ENCODE data around the gene KIAA1755.
"Not testable (repeated sequence)": the region's sequence is repeated elsewhere in the genome, so short reads cannot be mapped to it uniquely, and the experiment has no call there.

KIAA1755 gene

DNA sequence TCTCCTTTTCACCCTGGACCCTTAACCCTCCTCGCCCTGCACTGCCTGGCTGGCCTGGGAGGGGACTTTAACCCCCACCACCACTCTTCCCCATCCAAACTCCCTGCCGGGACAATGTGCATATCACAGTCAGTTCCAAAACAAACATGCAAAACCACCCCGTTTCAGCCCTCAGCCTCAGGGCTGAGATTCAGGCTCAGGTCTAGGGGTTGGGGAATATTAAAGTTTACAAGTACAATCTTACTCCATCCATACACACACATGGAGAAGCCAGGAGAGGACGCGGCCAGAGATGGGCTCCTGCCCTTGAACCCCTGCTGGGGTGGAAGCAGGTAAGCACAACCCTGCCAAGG, 534 bp downstream of the KIAA1755 start:
- DNase-seq (ENCODE audit: low spot score) = no peak

DNA sequence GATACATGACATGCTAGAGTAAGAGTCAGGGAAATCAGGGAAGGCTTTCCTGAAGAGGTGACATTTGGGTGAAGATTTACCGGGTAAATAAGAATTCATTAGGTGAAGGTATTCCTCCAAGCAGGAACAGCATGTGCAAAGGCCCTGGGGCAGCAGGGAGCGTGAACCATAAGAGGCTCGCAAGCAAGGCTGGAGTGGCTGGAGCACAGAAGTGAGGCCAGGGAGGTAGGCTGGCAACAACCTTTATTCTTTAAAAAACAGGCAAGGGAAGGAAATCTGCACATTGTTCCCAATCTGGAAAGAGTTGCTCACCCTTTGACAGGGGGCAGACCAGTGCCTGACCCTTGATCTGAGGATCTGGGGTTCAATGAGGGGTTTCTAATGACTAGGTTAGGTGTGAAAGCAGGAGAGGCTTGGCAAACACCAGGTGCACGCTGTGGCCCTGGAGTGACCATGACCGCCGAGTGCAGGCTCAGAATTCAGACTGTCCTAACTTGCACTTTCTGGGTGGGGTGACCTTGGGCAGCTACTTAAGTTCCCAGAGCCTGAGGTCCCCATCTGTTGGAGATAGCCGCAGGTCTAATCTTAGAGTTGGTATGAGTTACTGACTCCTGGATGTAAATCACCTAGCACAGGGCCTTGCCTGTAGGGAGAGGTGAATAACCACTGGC, 1.9 kb downstream of the KIAA1755 start:
- DNase-seq (ENCODE audit: low spot score) = no peak

DNA sequence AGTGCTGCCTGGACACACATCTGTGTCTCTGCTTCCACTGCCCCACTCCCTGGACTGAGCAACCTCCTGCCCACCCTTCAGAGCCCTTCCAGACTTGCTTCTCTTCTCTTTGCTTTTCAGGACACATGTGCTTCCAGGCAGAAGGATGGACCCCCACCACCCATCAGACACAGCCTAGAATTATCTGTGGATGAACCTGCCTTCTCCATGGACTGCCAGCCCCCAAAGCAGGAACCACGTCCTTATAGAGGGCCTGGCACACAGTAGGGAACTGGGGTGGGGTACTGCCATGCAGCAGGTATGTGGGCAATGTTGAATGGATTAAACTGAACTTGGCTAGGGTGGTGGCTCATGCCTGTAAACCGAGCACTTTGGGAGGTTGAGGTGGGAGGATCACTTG, 3.6 kb downstream of the KIAA1755 start:
- DNase-seq (ENCODE audit: low spot score) = no peak

DNA sequence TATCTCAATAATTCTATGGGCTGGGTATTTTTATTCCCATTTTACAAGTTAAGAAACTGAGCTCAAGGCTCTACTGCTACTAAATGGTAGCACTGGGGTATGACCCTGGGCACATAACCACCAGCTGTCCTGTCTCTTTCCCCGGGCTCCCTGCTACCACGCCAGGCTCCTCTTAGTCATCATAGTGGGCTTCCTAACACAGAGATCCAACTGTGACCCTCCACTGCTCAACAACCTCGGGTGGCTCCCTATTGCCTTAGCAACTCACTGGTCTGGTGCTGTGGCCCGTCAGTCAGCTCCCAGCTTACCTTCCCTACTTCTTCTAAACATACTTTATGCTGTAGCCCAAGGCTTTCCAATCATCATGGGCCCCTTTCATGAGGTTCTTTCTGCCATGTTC, 4.5 kb downstream of the KIAA1755 start:
- DNase-seq (ENCODE audit: low spot score) = no peak

DNA sequence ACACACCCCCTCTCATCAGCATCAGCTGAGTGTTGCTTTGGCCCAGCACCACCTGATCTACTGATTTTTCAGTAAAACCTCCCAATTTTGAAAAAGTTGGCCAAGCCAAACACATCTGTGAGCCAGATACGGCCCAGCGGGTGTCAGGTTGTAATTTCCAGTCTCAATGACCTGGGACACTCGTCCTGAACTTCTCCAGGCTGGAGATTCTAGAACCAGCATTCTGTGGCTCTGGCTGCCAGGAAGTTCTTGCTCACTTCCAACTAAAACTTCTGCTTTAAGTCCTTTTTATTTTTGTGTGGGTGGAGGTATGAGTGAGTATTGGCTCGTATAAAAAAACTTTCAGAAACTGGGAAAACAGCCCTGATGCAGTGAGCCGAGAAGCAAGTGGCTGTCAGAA, 5.1 kb downstream of the KIAA1755 start:
- no peak for DNase-seq (ENCODE audit: low spot score)

DNA sequence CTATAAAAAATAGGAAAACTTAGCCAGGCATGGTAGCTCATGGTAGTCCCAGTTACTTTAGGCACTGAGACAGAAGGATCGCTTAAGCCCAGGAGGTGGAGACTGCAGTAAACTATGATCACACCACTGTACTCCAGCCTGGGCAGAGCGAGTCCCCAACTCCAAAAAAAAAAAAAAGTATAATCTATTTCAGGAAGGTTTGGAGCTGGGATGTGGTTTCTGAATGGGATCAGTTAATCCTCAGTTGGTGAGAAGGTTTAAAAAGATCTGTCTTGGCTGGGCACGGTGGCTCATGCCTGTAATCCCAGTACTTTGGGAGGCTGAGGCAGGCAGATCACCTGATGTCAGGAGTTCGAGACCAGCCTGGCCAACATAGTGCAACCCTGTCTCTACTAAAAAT, 5.9 kb downstream of the KIAA1755 start:
- not testable (repeated sequence) for DNase-seq (ENCODE audit: low spot score)

DNA sequence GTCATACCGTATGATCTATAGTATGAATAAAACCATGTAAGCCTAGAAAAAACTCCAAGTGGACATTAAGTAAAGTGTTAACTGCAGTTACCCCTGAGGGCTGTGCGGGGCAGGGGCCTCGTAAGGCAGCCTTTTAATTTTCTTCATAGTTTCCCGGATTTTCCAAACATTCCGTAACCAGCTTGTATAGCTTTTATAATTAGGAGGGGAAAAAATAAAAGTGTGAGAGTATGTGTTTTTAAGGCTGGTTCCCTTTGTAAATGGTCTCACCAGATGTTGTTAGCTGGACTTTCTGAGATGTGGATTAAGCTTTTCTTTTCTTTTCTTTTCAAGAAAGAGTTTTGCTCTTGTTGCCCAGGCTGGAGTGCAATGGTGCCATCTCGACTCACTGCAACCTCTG, 7.0 kb downstream of the KIAA1755 start:
- no peak for DNase-seq (ENCODE audit: low spot score)

DNA sequence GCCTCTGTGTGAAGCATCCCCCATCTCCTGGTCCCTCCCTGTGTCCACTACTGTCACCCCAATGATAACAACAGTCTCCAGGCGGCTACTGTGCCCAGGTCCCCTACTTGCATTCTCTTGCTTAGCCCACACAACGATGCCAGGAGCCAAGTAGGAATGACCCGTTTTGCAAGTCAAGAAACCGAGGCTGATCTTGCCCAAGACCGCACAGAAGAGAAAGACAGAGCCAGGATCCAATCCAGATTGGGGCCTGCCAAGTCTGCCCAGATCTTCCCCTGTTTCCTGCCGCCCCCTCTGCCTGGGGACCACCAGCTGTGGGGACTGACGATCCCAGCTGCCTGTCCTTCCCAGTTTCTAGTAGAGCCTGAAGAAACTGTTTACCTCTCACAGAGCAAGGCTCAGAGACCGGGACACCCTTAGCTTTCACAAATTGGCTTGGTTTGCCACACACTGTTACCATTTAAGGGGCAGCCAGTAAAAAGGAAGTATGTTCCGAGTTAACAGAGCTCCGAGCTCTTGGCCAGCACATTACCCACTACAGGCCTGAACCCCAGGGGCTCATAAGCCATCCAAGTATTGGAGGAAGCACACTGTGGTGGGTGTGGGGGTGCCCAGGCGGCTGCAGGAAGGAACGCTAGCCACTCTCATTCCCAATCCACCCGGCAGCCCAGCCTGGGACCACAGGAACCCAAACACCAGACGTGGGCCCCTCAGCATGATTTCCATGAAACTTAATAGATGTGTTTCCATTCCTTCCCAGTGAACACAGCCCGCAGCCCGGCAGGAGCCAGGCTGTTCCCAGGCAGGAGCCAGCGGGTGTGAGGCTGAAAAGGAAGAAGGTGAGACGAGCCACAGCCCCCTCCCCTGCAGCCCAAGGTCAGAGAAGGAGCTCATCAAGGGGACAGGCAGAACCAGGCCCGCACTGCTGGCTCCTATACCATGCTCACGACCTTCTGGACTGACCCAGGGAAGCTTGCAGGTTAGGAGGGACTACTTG, 7.9 kb downstream of the KIAA1755 start:
- DNase-seq (ENCODE audit: low spot score) = no peak

DNA sequence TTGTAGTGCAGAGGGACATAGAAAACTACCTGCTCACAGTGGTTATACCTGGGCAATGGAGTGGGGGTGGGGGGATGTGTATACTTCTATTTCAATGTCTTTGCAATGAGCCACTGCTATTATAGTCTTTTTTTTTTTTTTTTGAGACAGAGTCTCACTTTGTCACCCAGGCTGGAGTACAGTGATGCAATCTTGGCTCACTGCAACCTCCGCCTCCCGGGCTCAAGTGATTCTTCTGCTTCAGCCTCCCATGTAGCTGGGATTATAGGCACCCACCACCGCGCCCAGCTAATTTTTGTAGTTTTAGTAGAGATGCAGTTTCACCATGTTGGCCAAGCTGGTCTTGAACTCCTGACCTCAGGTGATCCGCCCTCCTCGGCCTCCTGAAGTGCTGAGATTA, 9.1 kb downstream of the KIAA1755 start:
- DNase-seq (ENCODE audit: low spot score) = not testable (repeated sequence)

DNA sequence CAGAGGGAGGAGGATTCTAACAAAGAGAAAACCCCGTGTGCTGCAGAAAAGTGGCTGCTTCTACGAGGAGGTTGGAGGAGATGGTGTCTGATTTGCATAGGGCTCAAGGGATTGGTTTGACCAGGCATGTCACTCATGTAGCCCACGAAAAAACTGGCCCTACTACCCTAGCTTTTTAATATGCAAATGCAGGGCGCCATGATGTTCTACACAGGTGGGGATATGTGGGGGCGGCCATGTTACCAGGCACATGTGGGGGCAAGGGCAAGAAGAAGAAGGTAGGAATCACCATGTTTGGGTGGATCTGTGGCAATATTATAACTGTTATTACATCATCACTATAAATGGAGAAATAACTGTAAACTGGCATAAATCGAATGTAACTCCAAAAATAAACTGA, 9.9 kb downstream of the KIAA1755 start:
- no peak for DNase-seq (ENCODE audit: low spot score)

DNA sequence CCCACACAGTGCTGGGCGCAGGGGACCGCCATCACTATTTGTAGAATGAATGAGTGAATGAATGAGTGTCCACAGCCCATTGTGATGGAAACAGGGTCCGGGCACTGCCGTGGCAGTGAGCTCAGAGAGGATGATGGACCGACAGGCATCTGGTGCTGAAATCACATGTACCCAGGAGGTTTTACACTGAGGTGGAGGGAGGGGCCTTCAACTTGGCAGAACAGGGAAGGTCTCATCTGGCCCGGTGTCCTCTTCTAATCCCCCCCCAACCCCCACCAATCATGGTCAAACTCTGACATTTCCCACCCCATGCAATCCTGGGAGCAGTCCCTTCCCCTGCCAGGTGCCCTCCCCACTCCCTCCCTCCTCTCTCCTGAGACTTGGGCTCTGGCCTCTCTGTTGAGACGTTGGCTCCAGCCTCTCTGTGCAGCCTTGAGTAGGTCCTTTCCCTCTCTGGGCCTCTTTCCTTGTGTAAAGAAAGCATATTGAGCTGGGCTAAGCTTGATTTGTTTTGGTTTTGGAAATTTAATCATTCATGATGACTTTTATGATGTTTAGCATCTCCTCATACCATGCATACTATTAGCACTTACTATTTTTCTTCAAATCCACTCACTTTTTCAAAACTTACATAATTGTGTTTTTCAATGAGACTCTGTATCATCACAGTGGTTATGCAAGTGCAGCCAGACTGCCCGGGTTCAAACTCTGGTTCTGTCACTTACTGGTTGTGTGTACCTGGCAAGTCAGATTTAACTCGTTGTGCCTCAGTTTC, 10.8 kb downstream of the KIAA1755 start:
- DNase-seq (ENCODE audit: low spot score) = no peak

DNA sequence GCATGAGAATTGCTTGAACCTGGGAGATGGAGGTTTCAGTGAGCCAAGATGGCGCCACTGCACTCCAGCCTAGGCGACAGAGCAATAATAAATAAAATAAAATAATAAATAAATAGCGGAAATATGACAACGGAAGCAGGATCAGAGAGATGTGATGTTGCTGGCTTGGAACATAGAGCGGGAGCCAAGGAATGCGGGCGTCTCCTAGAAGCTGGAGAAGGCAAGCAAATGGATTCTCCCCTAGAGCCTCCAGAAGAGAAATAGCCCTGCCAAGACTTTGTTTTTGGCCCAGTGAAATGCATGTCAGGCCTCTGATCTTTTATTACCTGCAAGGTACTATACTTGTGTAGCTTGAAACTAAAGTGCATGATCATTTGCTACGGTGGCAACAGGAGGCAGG, 12.4 kb downstream of the KIAA1755 start:
- DNase-seq (ENCODE audit: low spot score) = no peak

DNA sequence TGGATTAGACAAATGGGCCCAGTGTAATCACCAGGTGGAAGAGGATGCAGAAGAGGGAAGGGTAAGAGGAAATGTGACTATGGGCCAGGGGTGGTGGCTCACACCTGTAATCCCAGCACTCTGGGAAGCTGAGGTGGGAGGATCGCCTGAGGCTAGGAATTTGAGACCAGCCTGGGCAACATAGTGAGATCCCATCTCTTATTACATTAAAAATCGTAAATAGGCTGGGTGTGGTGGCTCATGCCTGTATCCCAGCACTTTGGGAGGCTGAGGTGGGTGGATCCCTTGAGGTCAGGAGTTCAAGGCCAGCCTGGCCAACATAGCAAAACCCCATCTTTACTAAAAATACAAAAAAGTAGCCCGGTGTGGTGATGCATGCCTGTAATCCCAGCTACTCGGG, 12.8 kb downstream of the KIAA1755 start:
- DNase-seq (ENCODE audit: low spot score) = not testable (repeated sequence)

DNA sequence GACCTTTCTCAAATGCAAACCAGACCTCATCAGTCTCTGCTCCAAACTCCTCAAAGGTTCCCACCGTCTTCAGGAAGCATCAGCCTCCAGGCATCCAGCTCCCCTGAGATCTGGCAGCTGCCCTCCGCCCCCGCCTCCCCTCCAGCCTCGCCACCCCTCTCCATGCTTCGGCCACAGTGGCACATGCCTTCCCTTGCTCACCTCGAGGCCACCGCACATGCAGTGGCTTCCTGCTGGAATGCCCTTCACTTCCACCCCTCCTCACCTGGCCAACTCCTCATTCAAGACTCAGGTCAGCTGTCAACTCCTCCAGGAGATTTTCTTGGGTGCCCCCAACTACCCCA, 13.4 kb downstream of the KIAA1755 start:
- no peak for DNase-seq (ENCODE audit: low spot score)

DNA sequence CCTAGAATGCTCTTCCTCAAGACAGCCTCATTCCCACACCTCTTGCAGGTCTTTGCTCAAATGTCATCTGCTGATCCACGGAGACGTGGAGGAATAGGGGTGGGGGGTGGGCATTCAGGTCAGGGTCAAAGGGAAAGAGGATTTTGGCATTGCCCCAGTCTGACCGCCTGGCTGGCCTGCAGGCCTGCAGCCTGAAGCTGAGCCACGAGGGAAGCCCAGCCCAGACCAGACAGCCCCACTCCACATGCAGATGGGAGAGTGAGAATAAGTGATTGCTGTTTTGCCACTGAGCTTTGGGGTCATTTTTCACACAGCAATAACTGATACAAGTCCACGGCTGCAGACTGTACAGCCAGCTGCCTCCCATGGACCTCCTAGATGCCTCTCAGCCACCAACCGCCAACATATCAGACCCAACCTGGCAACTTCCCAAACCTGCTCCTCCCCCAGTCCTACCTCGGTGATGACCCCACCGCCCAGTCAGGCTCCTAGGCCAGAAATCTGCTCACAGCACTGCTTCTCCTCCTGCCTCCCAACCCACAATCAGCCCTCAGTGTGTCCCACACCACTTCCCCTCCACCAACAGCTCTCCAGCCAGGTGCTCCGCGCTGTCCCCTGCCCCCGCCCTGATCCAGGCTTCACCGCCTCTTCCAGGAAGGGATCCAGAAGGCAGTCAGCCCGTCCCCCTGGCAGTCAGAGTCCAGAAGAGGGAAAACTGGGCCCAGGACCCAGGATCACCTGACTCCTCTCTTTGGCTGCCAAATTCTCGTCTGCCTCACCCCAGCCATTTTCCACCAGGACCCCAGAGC, 14.0 kb downstream of the KIAA1755 start:
- no peak for DNase-seq (ENCODE audit: low spot score)

DNA sequence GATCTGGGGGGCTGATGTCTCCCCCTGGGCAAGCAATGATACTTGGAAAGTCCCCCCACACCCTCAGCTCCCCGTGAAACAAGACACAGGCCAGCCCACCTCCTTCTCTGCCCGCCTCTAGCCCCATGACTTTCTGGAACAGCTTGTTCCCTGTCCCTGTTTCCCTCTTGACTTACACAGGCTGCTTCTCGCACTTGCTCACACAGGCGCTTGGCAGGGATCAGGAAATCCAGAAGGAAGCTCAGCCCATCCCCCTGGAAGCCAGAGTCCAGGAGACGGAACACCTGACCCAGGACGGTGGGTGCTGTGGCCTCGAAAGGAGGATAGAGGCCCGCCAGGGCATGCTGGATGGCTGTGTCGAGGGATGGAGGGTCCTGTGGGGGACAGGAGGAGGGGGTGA, 14.8 kb downstream of the KIAA1755 start:
- no peak for DNase-seq (ENCODE audit: low spot score)

DNA sequence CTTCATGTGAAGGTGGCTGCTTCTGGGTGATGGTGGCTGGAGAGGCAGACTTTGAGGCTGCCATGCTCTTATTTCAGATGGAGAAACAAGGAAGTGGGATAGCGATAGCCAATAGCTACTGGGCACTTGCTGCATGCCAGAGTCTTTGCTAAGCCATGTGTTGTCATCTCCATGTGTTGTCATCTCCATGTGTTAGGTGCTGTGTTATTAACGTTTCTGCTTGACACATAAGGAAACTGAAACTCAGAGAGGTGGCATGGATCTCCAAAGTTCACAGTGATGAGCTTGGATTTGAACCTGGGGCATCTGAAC, 16.9 kb downstream of the KIAA1755 start:
- DNase-seq (ENCODE audit: low spot score) = no peak

DNA sequence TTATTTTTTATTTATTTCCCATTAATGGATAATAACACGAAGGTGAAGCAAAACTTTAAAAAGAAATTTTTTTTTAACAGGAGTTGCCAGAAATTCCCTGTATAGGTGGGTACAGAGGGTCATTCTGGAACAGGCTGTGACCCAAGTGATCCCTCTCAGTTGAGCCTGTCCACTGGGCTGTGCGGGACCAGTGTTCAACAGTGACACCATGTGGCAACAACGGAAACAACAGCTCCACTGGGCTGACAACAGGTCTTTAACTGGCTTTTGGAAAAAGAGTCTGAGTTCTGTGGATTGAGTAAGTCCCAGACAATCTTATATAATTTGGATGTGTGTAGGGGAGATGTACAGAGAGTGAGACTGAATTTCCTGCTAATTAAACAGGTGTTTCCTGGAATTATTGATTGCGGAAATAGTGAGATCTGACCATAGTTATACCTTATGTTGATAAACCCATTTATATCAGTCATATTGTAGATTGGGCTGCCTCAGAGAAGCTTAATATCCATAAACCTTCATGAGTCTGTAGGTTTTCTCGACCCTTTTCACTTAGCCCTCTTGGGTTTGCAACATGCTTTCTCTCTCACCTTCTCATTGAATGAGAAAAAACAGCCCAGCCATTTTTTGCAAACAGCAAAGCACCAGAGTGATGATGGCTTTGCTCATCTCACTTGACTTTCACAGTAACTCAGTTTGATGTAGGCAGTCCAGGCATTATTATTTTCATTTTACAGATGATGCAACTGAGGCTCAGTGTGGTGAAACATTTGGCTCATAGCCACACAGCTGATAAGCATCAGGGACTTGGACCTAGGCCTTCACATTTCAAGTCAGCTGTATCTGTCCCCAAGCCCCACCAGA, 17.5 kb downstream of the KIAA1755 start:
- DNase-seq (ENCODE audit: low spot score) = no peak

DNA sequence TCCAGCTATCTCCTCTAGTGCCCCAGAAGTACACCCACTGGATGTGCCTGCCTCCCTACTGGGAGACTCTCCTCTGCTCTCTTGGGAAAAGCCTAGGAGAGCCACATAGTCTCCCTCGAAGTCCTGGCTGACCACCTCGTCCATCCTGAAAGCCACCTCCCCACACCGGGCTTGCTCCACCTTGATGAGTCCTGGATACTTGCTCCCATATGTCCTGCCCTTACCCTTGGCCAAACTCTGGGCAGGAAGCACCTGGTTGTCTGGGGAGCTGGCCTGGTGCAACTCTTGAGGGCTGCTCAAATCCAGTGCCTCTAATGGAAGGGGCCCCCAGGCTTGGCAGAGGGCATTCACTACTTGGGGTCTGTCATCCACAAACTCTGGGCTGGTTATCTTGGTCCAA, 19.3 kb downstream of the KIAA1755 start:
- DNase-seq (ENCODE audit: low spot score) = no peak

DNA sequence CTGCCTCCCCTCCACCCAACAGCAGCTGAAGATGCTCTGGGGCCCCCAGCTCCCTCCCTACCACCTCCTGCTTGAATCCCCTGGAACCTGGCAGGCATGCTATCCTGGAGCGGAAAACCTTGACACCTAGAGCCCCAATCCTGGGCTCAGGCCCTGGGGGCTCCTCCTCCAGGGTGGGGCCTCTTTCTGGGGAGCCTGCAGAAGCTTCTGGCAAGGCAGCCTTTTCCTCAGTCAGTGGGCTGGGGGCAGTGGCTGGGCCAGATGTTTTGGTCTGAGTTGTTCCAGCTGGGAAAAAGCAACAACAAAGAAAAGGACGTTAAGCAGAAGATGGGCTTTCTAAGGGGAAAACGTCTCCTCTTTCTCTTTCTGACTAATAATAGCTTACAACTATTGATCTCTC, 21.1 kb downstream of the KIAA1755 start:
- DNase-seq (ENCODE audit: low spot score) = no peak

DNA sequence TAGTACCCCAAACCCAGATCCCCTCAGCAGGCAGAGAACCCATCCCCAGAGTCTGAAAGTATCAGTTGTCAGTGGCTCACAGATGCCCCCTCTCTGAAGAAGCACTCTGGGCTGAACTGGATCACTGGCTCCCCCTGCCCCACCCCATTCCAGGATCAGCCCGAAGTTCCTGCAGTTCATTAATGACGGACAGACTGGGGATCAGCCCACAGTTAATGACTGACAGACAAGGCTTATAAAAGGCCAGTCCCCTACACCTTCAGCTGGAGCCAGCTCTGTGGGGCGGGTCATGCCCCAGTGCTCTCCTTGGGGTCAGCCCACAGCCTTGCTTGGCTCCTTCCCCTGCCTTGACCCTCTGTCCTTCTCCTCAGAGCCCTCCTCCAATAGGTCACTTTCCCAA, 21.7 kb downstream of the KIAA1755 start:
- DNase-seq (ENCODE audit: low spot score) = no peak
